Gastroesophageal sphincter (tissue), 4 donors: ENCODE results near the gene CMSS1. TPM values are rescaled to one million over a fixed set of nuclear protein-coding genes. Genes with fewer than 3 reads are reported as not detected.
A peak's percentile ranks its signal among the peaks of the same experiment; 100 is the strongest.

Experiments
- ATAC-seq: fragments of 150-250 bp; one replicate; pipeline ENCODE4 v1.9.1; 2016; ENCODE audit warnings: mild to moderate bottlenecking, moderate library complexity
- H3K27ac ChIP-seq, 4 donors: fragments of 200-600 bp; sonication (generic) in 3 of 4; 1 replicate in 3 of 4; 2 replicates in 1 of 4; pipeline ENCODE4 v1.5.1; 2016 to 2019
- H3K27me3 ChIP-seq: fragments of 200-600 bp; sonication (generic); one replicate; pipeline ENCODE4 v1.5.1; 2019
- H3K36me3 ChIP-seq, 2 donors: fragments of 200-600 bp; sonication (generic); one replicate each; pipeline ENCODE4 v1.5.1; 2019; ENCODE audit warnings: control low read depth in 1 of 2
- H3K4me1 ChIP-seq, 3 donors: fragments of 200-600 bp; sonication (generic); 1 replicate in 2 of 3; 2 replicates in 1 of 3; pipeline ENCODE4 v1.5.1; 2016 to 2019; ENCODE audit warnings: control low read depth in 2 of 3
- H3K4me3 ChIP-seq, 2 donors: fragments of 200-600 bp; sonication (generic); one replicate each; pipeline ENCODE4 v1.5.1; 2019; ENCODE audit warnings: mild to moderate bottlenecking in 1 of 2, moderate library complexity in 1 of 2
- H3K9me3 ChIP-seq, 3 donors: fragments of 200-600 bp; sonication (generic); one replicate each; pipeline ENCODE4 v1.5.1; 2017 to 2019; ENCODE audit warnings: control low read depth in 2 of 3
- CTCF ChIP-seq, 4 experiments: fragments of 200-600 bp in 2 of 4; fragments of 450-650 bp in 2 of 4; sonication (generic) in 1 of 4; IDR thresholded peaks; one replicate each; pipeline ENCODE4 v1.5.1; 2017 to 2019; ENCODE audit warnings: antibody characterized with exemption in 4 of 4, mild to moderate bottlenecking in 2 of 4, moderate library complexity in 2 of 4
- EP300 ChIP-seq: sonication (generic); formaldehyde crosslinking; IDR thresholded peaks from one replicate; pipeline ENCODE4 v1.6.1; 2017; ENCODE audit warnings: antibody characterized with exemption, mild to moderate bottlenecking
- POLR2A ChIP-seq, 2 donors: fragments of 450-650 bp; IDR thresholded peaks; one replicate each; pipeline ENCODE4 v1.6.1; 2017; ENCODE audit warnings: antibody characterized with exemption in 2 of 2, mild to moderate bottlenecking in 2 of 2, moderate library complexity in 1 of 2
- POLR2AphosphoS5 ChIP-seq: sonication (generic); formaldehyde crosslinking; IDR thresholded peaks from one replicate; pipeline ENCODE4 v1.6.1; 2017; ENCODE audit warnings: antibody characterized with exemption
- WGBS, 2 donors: methylation state at CpG; one replicate each; pipeline ENCODE4 v1.1.5; 2018; ENCODE audit warnings: low coverage in 1 of 2; 5-methylcytosine and 5-hydroxymethylcytosine counted together
- total RNA-seq, 4 donors: library from RNA; depleted of rRNA; stranded (reverse); fragments of >200 nt; gene quantifications; one replicate each; pipeline ENCODE4 v1.1.0, GENCODE V29; 2016

The CMSS1 gene
- total RNA-seq, 4 donors from 2014 or later = 15.2 to 20.8 (median 16.6) TPM

GRCh38 chr3:100120012-100120411 lies 302.4 kb downstream of the CMSS1 start:
- H3K36me3 ChIP-seq = no peaks in the 10 kb centered on the region
- H3K4me1 ChIP-seq = peaks cover 0 to 32% (median 0%) of the 10 kb centered on the region in 3 donors
- ATAC-seq = no peak
- no peak overlapping the region for H3K4me3 ChIP-seq
- WGBS, 2 donors = 10 to 42% methylated on average over 1 of the region's 1 CpG
- no peak overlapping the region for H3K27ac ChIP-seq
- H3K9me3 ChIP-seq = no peaks in the 10 kb centered on the region
- TF ChIP-seq POLR2AphosphoS5 (no peak), CTCF (IDR thresholded peaks at IDR 0.05) (no peak), POLR2A (IDR thresholded peaks at IDR 0.05) (no peak), EP300 (no peak)
- H3K27me3 ChIP-seq = no peaks in the 10 kb centered on the region

GRCh38 chr3:100120693-100121092 lies 303.0 kb downstream of the CMSS1 start:
- Histone ChIP-seq H3K36me3 (no peaks in the 10 kb centered on the region), H3K4me1 (peaks cover 0 to 36% (median 5%) of the 10 kb centered on the region in 3 donors), H3K4me3 (no peak overlapping the region), H3K27me3 (no peaks in the 10 kb centered on the region), H3K9me3 (no peaks in the 10 kb centered on the region), H3K27ac (no peak overlapping the region)
- TF ChIP-seq POLR2A (IDR thresholded peaks at IDR 0.05) (no peak), CTCF (IDR thresholded peaks at IDR 0.05) (no peak), EP300 (no peak), POLR2AphosphoS5 (no peak)
- ATAC-seq = no peak
- WGBS, 2 donors = 96% methylated on average over 4 of the region's 5 CpGs

GRCh38 chr3:100122321-100122720 lies 304.7 kb downstream of the CMSS1 start:
- no peak for TF ChIP-seq POLR2A (IDR thresholded peaks at IDR 0.05)
- no peak for TF ChIP-seq CTCF (IDR thresholded peaks at IDR 0.05)
- TF ChIP-seq POLR2AphosphoS5 = no peak
- TF ChIP-seq EP300 = no peak
- WGBS, 2 donors = 92 to 100% methylated on average over 1 of the region's 2 CpGs

GRCh38 chr3:100123112-100123511 lies 305.4 kb downstream of the CMSS1 start:
- Histone ChIP-seq H3K27me3 (no peaks in the 10 kb centered on the region), H3K36me3 (no peaks in the 10 kb centered on the region), H3K27ac (peak overlapping the region in 1 of 4 donors; percentile 26), H3K4me3 (no peak overlapping the region), H3K4me1 (peaks cover 0 to 56% (median 5%) of the 10 kb centered on the region in 3 donors), H3K9me3 (no peaks in the 10 kb centered on the region)
- 98 to 100% methylated on average over 4 of the region's 4 CpGs for WGBS, 2 donors
- TF ChIP-seq EP300 = no peak
- TF ChIP-seq POLR2A (IDR thresholded peaks at IDR 0.05) = no peak
- no peak for TF ChIP-seq POLR2AphosphoS5
- TF ChIP-seq CTCF (IDR thresholded peaks at IDR 0.05) = no peak
- no peak for ATAC-seq

More at GRCh38 chr3:100122321-100122720, 304.7 kb downstream of the CMSS1 start:
- Histone ChIP-seq H3K4me3 (no peak overlapping the region), H3K9me3 (no peaks in the 10 kb centered on the region), H3K36me3 (no peaks in the 10 kb centered on the region), H3K4me1 (peaks cover 0 to 49% (median 5%) of the 10 kb centered on the region in 3 donors), H3K27ac (no peak overlapping the region), H3K27me3 (no peaks in the 10 kb centered on the region)
- no peak for ATAC-seq

- WGBS, 2 donors = 36 to 60% methylated on average over 1 of the region's 5 CpGs
- Histone ChIP-seq H3K36me3 (no peaks in the 10 kb centered on the region), H3K4me3 (no peak overlapping the region), H3K4me1 (peaks cover 0 to 56% (median 5%) of the 10 kb centered on the region in 3 donors), H3K27me3 (no peaks in the 10 kb centered on the region), H3K9me3 (no peaks in the 10 kb centered on the region), H3K27ac (peak overlapping the region in 2 of 4 donors; percentile 35 to 50)
- ATAC-seq = no peak
- TF ChIP-seq EP300 = no peak
- no peak for TF ChIP-seq CTCF (IDR thresholded peaks at IDR 0.05)
- TF ChIP-seq POLR2AphosphoS5 = no peak
- no peak for TF ChIP-seq POLR2A (IDR thresholded peaks at IDR 0.05)
These were observed 306.6 kb downstream of the CMSS1 start for GRCh38 chr3:100124201-100124761.
